HG03196 (cell line): ENCODE results near the gene MICAL2.

Experiments used
- ATAC-seq: cut with Tn5 transposase; IDR thresholded peaks from one replicate; pipeline ENCODE4 v1.9.1; 2021; ENCODE audit not compliant: unreplicated experiment

MICAL2 gene

GRCh38 chr11:12303421-12304149, 193.2 kb downstream of the MICAL2 start:
- ATAC-seq, result no peak

GRCh38 chr11:12306830-12307229, 196.4 kb downstream of the MICAL2 start:
- no peak for ATAC-seq

GRCh38 chr11:12312132-12312531, 201.7 kb downstream of the MICAL2 start:
- no peak for ATAC-seq
